IPS-18c (cell line): ENCODE measurements around the gene LCN6.
"Not testable (repeated sequence)": the region's sequence is repeated elsewhere in the genome, so short reads cannot be mapped to it uniquely, and the experiment has no call there.

Experiments used
- H3K4me3 ChIP-seq: 2 replicates; pipeline ENCODE4 v1.7.0; 2013; ENCODE audit warnings: low read depth, mild to moderate bottlenecking, low read length, moderate library complexity; ENCODE audit not compliant: insufficient read depth
- H3K9me3 ChIP-seq: one replicate; pipeline ENCODE4 v1.6.1; 2013; ENCODE audit warnings: mild to moderate bottlenecking, low read length, moderate library complexity; ENCODE audit not compliant: control insufficient read depth, insufficient read depth

LCN6 gene

GRCh38 chr9:136722093-136722968 lies 26.0 kb downstream of the LCN6 start:
- Histone ChIP-seq H3K9me3 (no peaks in the 10 kb centered on the region), H3K4me3 (no peak overlapping the region)

DNA sequence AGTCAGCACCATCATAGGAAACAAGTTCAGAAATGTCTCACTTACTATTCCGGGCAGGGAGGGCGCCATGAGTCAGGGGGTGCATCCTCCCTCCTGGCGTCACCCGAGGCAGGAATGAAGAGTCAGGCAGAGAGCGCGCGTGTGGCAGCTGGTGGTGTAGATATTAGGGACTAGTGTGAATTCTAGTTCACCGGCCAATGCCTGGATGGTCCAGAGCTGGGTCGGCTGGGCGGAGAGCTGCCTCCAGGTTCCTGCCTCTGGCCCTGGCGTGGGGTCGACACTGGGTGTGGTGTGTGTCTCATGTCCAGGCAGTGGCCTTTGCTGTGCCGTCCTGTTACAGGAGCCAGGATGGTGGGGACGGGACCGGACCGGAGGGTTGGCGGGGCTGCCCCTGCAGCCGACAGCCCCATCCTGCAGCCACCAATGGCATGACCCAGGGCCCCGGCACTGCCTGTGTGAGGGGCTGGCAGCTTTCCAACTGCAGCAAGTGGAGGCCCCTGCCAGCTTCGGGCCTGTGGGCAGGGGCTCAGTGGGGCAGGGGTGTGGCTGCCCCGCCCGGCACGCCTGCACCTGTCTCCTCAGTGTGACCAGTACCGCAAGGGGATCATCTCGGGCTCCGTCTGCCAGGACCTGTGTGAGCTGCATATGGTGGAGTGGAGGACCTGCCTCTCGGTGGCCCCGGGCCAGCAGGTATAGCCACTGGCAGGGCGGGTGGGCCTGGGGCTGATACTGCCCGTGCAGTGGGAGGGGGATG lies 26.8 kb downstream of the LCN6 start:
- Histone ChIP-seq H3K9me3 (no peaks in the 10 kb centered on the region), H3K4me3 (no peak overlapping the region)

- H3K9me3 ChIP-seq: no peaks in the 10 kb centered on the region
Observed at GRCh38 chr9:136720898-136721338, 27.4 kb downstream of the LCN6 start.

GRCh38 chr9:136720251-136720897 lies 28.0 kb downstream of the LCN6 start:
- Histone ChIP-seq H3K4me3 (no peak overlapping the region), H3K9me3 (no peaks in the 10 kb centered on the region)

More at GRCh38 chr9:136720898-136721338, 27.4 kb downstream of the LCN6 start:
- H3K4me3 ChIP-seq: no peak overlapping the region

GRCh38 chr9:136719195-136719880 lies 29.0 kb downstream of the LCN6 start:
- no peaks in the 10 kb centered on the region for H3K9me3 ChIP-seq
- no peak overlapping the region for H3K4me3 ChIP-seq

- no peak overlapping the region for H3K4me3 ChIP-seq
- no peaks in the 10 kb centered on the region for H3K9me3 ChIP-seq
Observed at GRCh38 chr9:136718345-136719194, 29.8 kb downstream of the LCN6 start.

GRCh38 chr9:136717399-136717798 lies 30.9 kb downstream of the LCN6 start:
- no peak overlapping the region for H3K4me3 ChIP-seq
- no peaks in the 10 kb centered on the region for H3K9me3 ChIP-seq

DNA sequence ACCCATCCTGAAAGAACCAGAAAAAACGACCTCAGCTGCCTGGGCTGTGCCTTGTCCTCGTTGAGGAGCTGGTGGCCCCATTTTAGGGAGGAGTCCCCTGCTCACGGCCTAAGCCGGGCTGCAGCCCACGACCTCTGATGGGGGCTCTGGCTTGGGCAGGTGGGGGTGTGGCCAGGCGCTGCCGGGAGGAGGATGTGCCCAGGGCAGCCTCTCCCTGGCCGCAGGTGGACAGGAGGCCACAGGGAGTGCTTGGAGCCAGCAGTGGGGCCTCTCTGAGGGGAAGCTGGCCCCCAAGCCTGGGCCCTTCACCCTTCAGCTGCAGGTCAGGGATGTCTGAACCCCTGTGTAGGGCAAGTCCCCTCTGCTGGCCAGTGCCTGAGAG lies 33.4 kb downstream of the LCN6 start:
- Histone ChIP-seq H3K4me3 (no peak overlapping the region), H3K9me3 (no peaks in the 10 kb centered on the region)

GRCh38 chr9:136714096-136714892 lies 34.0 kb downstream of the LCN6 start:
- Histone ChIP-seq H3K9me3 (no peaks in the 10 kb centered on the region), H3K4me3 (no peak overlapping the region; the same call in 1 of the 2 replicates)

DNA sequence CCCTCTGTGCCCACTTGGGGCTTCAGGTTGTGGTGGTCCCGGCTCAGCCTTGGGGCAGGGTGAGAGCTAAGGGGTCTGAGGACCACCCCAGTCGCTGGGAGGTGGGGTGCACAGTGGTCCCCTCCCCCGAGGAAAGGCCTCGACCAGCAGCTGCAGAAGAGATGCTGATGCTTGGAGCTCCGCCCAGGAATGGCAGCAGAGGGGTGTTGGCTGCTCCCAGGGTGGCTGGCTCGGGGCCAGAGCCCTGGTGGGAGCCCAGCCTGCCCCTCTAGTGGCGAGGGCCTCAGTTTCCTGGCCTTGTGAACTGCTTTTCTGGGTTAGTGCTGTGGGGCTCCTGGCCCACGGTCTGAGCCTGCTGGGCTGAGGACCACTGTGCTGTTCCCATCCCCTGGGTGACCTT lies 34.8 kb downstream of the LCN6 start:
- H3K4me3 ChIP-seq: peak overlapping the region; percentile 62
- no peaks in the 10 kb centered on the region for H3K9me3 ChIP-seq

- H3K9me3 ChIP-seq: no peaks in the 10 kb centered on the region
- H3K4me3 ChIP-seq: peak overlapping the region; percentile 62
Observed at GRCh38 chr9:136712690-136713544, 35.4 kb downstream of the LCN6 start.

DNA sequence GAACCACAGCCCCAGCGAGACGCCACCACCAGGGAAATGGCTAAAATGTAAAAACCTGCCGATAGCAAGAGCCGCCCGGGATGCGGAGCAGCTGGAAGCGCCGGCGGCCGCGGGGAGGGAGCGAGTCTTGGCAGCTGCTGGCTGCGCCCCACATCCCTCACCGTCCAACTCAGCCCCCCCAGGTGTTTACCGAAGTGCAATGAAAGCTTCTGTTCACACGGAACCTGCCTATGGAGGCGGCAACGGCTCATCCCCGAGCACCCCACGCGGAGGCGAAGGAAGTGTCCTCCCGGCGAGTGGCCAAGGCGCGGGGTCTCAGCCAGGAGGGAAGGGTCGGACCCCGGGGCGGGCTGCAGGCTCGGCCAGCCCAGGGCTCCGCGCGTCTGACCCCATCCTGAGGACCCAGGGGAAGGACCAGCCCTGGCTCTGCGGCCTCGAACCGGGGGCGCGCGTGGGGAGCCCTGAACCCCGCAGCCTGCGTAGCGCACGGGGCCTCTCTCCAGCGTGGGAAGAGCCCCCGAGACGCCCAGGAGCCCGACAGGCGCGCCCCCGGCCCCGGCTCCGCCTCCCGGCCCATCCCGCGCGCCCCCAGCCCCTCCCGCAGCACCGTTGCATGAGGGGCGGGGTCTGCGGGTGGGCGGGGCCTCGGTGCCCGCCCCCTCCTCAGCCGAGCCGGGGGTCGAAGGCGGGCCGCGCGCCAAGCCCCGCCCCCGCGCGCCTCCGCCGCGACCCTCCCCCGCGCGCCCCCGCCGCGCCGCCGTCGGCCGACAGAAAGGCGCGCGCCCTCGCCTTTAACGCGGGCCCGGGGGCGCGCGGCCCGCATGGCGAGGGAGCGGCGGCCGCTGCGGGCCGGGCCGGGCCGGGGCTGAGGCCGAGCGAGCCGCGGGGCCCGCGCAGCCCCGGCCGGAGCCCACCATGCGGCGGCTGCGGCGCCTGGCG lies 36.3 kb downstream of the LCN6 start, which contains the start of gene DIPK1B:
Gene DIPK1B, plus strand, starts transcription at position 822 of the 939 bp plus-strand sequence. Its CDS starts 94 bp downstream, at position 916.
- Histone ChIP-seq H3K9me3 (no peaks in the 10 kb centered on the region), H3K4me3 (peak within 1 kb of the TSS; percentile 80)

DNA sequence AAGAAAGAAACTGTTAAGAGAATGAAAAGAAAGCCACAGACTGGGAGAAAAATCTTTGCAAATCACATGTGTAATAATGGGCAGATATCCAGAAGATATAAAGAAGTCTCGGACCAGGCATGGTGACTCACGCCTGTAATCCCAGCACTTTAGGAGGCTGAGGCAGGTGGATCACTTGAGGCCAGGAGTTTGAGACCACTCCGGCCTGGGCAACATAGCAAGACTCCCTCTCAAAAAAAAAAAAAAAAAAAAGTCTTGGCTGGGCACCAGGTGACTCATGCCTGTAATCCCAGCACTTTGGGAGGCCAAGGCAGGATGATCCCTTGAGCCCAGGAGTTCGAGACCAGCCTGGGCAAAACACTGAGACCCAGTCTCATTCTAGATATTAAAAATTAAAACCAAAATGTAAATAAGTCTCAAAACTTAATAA lies 37.1 kb downstream of the LCN6 start:
- not testable (repeated sequence) for H3K9me3 ChIP-seq
- peak overlapping the region; percentile 80; the same call in 1 of the 2 replicates for H3K4me3 ChIP-seq

GRCh38 chr9:136710543-136710942 lies 37.8 kb downstream of the LCN6 start:
- no peaks in the 10 kb centered on the region for H3K9me3 ChIP-seq
- H3K4me3 ChIP-seq: no peak overlapping the region
